ENCODE data around the gene FBXL7. TPM values are rescaled to one million over a fixed set of nuclear protein-coding genes. Genes with fewer than 3 reads are reported as not detected.

The FBXL7 gene
- total and polyA plus RNA-seq, 4 donors, result 1.9 to 15.5 (median 6.6) TPM

GRCh38 chr5:15728811-15729210, 228.8 kb downstream of the FBXL7 start:
- 76 to 88% methylated on average over 4 of the region's 4 CpGs for WGBS, 2 donors
- no peak overlapping the region for H3K27ac ChIP-seq (ENCODE audit: low read depth in 1 of 2, low read length in 1 of 2)
- TF ChIP-seq, protein P1, sequence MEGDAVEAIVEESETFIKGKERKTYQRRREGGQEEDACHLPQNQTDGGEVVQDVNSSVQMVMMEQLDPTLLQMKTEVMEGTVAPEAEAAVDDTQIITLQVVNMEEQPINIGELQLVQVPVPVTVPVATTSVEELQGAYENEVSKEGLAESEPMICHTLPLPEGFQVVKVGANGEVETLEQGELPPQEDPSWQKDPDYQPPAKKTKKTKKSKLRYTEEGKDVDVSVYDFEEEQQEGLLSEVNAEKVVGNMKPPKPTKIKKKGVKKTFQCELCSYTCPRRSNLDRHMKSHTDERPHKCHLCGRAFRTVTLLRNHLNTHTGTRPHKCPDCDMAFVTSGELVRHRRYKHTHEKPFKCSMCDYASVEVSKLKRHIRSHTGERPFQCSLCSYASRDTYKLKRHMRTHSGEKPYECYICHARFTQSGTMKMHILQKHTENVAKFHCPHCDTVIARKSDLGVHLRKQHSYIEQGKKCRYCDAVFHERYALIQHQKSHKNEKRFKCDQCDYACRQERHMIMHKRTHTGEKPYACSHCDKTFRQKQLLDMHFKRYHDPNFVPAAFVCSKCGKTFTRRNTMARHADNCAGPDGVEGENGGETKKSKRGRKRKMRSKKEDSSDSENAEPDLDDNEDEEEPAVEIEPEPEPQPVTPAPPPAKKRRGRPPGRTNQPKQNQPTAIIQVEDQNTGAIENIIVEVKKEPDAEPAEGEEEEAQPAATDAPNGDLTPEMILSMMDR (IDR thresholded peaks at IDR 0.05; ENCODE audit: control extremely low read depth, extremely low read depth), result no peak
- H3K9ac ChIP-seq (ENCODE audit: insufficient read depth in 1 of 2, low read length in 2 of 2), result no peak overlapping the region
- no peaks in the 10 kb centered on the region for H3K36me3 ChIP-seq (ENCODE audit: control insufficient read depth in 4 of 4, insufficient read depth in 4 of 4, low read length in 4 of 4)
- H3K4me3 ChIP-seq, result no peak overlapping the region
- ATAC-seq (ENCODE audit: insufficient read depth, low FRiP score), result no peak
- peaks cover 0 to 7% (median 0%) of the 10 kb centered on the region in 5 donors for H3K4me1 ChIP-seq (ENCODE audit: control insufficient read depth in 5 of 5, insufficient read depth in 5 of 5, low read length in 5 of 5)
- H3K9me3 ChIP-seq (ENCODE audit: control insufficient read depth in 4 of 4, insufficient read depth in 3 of 4, low read length in 3 of 4), result peaks cover 1 to 7% (median 3%) of the 10 kb centered on the region in 4 donors
- DNase-seq, result no peak
- no peaks in the 10 kb centered on the region for H3K27me3 ChIP-seq (ENCODE audit: control insufficient read depth in 3 of 3, insufficient read depth in 3 of 3, low read length in 2 of 3)

DNA sequence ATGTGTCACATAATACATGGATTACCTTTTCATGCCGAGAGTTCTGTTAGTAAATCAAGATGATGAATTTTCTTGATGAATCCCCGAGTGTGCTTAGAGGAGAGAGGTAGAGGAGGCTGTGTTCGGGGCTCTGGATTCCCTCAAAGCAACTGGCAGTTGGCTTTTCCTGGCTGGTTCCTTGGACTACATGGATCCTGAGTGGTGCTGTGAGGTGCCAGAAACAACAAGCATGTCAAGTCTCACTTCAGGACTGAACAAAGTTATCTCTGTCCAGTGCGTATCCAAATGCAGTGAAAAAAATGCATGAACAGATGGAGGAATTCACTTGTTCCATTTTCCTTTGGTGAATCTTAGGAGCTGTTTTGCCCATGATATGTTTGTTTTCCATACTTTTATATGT, 231.7 kb downstream of the FBXL7 start:
- ATAC-seq (ENCODE audit: insufficient read depth, low FRiP score) (no peak), DNase-seq (peak in 1 of 3 donors; percentile 16)
- TF ChIP-seq, protein P1 (IDR thresholded peaks at IDR 0.05; ENCODE audit: control extremely low read depth, extremely low read depth), result no peak
- Histone ChIP-seq H3K4me3 (no peak overlapping the region), H3K4me1 (ENCODE audit: control insufficient read depth in 5 of 5, insufficient read depth in 5 of 5, low read length in 5 of 5) (peaks cover 0 to 11% (median 0%) of the 10 kb centered on the region in 5 donors), H3K27me3 (ENCODE audit: control insufficient read depth in 3 of 3, insufficient read depth in 3 of 3, low read length in 2 of 3) (no peaks in the 10 kb centered on the region), H3K27ac (ENCODE audit: low read depth in 1 of 2, low read length in 1 of 2) (no peak overlapping the region), H3K36me3 (ENCODE audit: control insufficient read depth in 4 of 4, insufficient read depth in 4 of 4, low read length in 4 of 4) (no peaks in the 10 kb centered on the region), H3K9me3 (ENCODE audit: control insufficient read depth in 4 of 4, insufficient read depth in 3 of 4, low read length in 3 of 4) (peaks cover 0 to 7% (median 0%) of the 10 kb centered on the region in 4 donors), H3K9ac (ENCODE audit: insufficient read depth in 1 of 2, low read length in 2 of 2) (no peak overlapping the region)
- 82 to 92% methylated on average over 4 of the region's 4 CpGs for WGBS, 2 donors

DNA sequence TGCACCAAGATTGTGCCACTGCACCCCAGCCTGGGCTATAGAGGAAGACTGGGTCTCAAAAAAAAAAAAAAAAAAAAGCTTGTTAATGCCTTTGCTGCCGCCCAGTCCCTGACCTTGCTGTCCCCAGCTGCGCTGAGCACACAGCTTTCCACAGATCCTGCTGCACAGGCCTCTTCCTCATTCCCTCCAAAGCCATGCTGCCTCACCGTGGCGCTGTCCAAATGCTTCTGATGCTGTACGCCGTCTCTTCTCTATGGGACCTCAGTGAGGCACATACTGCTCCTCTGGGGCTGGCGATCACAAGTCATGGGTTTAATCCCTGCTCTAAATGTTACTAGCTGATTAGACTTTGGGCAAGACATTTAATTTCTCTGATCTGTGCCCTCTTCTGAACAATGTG, 234.1 kb downstream of the FBXL7 start:
- DNase-seq (peak in 1 of 3 donors; percentile 22), ATAC-seq (ENCODE audit: insufficient read depth, low FRiP score) (no peak)
- no peak overlapping the region for H3K9ac ChIP-seq (ENCODE audit: insufficient read depth in 1 of 2, low read length in 2 of 2)
- H3K27ac ChIP-seq (ENCODE audit: low read depth in 1 of 2, low read length in 1 of 2), result no peak overlapping the region
- H3K27me3 ChIP-seq (ENCODE audit: control insufficient read depth in 3 of 3, insufficient read depth in 3 of 3, low read length in 2 of 3), result no peaks in the 10 kb centered on the region
- H3K4me1 ChIP-seq (ENCODE audit: control insufficient read depth in 5 of 5, insufficient read depth in 5 of 5, low read length in 5 of 5), result peaks cover 3 to 27% (median 11%) of the 10 kb centered on the region in 5 donors
- no peaks in the 10 kb centered on the region for H3K9me3 ChIP-seq (ENCODE audit: control insufficient read depth in 4 of 4, insufficient read depth in 3 of 4, low read length in 3 of 4)
- H3K36me3 ChIP-seq (ENCODE audit: control insufficient read depth in 4 of 4, insufficient read depth in 4 of 4, low read length in 4 of 4), result no peaks in the 10 kb centered on the region
- H3K4me3 ChIP-seq, result no peak overlapping the region
- TF ChIP-seq, protein P1 (IDR thresholded peaks at IDR 0.05; ENCODE audit: control extremely low read depth, extremely low read depth), result no peak
- WGBS, 2 donors, result 91 to 95% methylated on average over 7 of the region's 7 CpGs
